ENCODE data around the gene ASPG. TPM values are rescaled to one million over a fixed set of nuclear protein-coding genes. Genes with fewer than 3 reads are reported as not detected.

ASPG gene
- total RNA-seq, 1 donor from 2014 or later: not detected

- no peak overlapping the region for H3K4me3 Mint-ChIP-seq
- H3K27me3 Mint-ChIP-seq: peaks cover 4% of the 10 kb centered on the region
- H3K9me3 Mint-ChIP-seq: no peaks in the 10 kb centered on the region
- intact Hi-C loops (cut with micrococcal nuclease): no loop called here
- H3K27ac Mint-ChIP-seq: no peak overlapping the region
- H3K36me3 Mint-ChIP-seq (ENCODE audit: low read depth): no peaks in the 10 kb centered on the region
- no peak for DNase-seq
- H3K4me1 Mint-ChIP-seq: peaks cover 9% of the 10 kb centered on the region
Observed at GRCh38 chr14:104081951-104082464, 3.5 kb upstream of the ASPG start.

DNA sequence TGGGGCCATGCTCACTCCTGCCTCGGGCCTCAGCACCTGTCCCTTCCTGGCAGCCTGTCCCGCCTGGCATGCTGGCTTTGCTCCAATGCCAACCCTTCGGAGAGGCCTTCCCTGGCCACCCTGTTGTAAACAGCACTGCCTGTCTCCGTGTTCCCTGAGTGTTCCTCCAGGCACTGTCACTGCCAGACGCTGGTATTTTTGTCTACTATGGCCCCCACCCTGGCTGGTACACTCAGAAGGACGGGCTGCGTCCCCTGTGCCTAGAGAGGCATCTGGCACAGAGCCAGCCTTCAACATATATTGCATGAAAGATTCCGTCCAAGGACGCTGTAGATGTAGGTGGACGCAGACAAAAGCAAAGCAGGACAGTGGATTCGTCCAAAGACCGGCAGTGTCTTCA is 2.7 kb upstream of the ASPG start:
- no peaks in the 10 kb centered on the region for H3K36me3 Mint-ChIP-seq (ENCODE audit: low read depth)
- H3K4me1 Mint-ChIP-seq: peaks cover 7% of the 10 kb centered on the region
- DNase-seq: no peak
- H3K4me3 Mint-ChIP-seq: no peak overlapping the region
- intact Hi-C loops (cut with micrococcal nuclease): no loop called here
- H3K9me3 Mint-ChIP-seq: no peaks in the 10 kb centered on the region
- H3K27ac Mint-ChIP-seq: no peak overlapping the region
- H3K27me3 Mint-ChIP-seq: peaks cover 4% of the 10 kb centered on the region

DNA sequence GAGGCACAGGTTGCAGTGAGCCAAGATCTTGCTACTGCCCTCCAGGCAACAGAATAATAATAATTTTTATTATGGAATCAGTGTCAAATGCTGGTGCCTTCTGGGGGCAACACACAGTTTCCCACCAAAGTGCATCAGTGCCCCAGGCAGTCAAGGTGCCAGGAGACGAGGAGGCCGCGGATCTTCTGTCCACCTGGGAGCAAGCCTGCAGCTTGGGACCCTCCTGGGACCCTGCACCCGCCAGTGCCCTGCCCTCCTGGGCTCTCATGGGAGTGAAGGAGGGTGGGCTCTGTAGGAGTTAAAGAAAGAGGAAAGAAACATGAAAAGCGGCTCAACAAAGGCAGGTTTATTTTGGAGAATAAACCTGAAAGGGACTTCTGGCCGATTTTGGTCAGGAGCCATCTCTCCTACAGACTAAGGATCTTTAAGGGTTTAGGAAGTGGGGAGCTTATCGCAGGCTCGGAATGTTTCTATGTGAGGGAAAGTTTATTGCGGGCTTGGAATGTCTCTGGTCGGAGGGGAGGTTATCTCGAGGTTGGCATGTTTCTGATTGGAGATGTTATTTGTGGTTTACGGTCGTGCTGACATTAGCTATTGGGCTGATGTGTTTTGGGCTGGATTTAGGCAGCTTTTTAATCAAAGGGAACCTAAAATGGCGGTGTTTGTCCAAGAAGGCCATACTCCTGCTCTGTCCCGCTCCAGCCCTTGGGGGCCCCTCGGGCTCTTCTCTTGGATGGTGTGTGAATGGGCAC is 1.1 kb upstream of the ASPG start:
- H3K9me3 Mint-ChIP-seq: no peaks in the 10 kb centered on the region
- no peaks in the 10 kb centered on the region for H3K36me3 Mint-ChIP-seq (ENCODE audit: low read depth)
- DNase-seq: no peak
- peaks cover 4% of the 10 kb centered on the region for H3K27me3 Mint-ChIP-seq
- no peak overlapping the region for H3K4me3 Mint-ChIP-seq
- H3K27ac Mint-ChIP-seq: no peak overlapping the region
- no peaks in the 10 kb centered on the region for H3K4me1 Mint-ChIP-seq
- intact Hi-C loops (cut with micrococcal nuclease): no loop called here

- Mint-ChIP-seq H3K4me3 (no peak overlapping the region), H3K27me3 (peaks cover 4% of the 10 kb centered on the region), H3K27ac (no peak overlapping the region), H3K9me3 (no peaks in the 10 kb centered on the region), H3K4me1 (no peaks in the 10 kb centered on the region), H3K36me3 (ENCODE audit: low read depth) (no peaks in the 10 kb centered on the region)
- intact Hi-C loops (cut with micrococcal nuclease): no loop called here
- no peak for DNase-seq
Observed at GRCh38 chr14:104085889-104086201, 345 bp downstream of the ASPG start.

- H3K36me3 Mint-ChIP-seq (ENCODE audit: low read depth): no peaks in the 10 kb centered on the region
- peaks cover 4% of the 10 kb centered on the region for H3K27me3 Mint-ChIP-seq
- no peak overlapping the region for H3K4me3 Mint-ChIP-seq
- no peaks in the 10 kb centered on the region for H3K4me1 Mint-ChIP-seq
- no peak for DNase-seq
- H3K9me3 Mint-ChIP-seq: no peaks in the 10 kb centered on the region
- no peak overlapping the region for H3K27ac Mint-ChIP-seq
- intact Hi-C loops (cut with micrococcal nuclease): no loop called here
Observed at GRCh38 chr14:104086210-104086660, 735 bp downstream of the ASPG start.

DNA sequence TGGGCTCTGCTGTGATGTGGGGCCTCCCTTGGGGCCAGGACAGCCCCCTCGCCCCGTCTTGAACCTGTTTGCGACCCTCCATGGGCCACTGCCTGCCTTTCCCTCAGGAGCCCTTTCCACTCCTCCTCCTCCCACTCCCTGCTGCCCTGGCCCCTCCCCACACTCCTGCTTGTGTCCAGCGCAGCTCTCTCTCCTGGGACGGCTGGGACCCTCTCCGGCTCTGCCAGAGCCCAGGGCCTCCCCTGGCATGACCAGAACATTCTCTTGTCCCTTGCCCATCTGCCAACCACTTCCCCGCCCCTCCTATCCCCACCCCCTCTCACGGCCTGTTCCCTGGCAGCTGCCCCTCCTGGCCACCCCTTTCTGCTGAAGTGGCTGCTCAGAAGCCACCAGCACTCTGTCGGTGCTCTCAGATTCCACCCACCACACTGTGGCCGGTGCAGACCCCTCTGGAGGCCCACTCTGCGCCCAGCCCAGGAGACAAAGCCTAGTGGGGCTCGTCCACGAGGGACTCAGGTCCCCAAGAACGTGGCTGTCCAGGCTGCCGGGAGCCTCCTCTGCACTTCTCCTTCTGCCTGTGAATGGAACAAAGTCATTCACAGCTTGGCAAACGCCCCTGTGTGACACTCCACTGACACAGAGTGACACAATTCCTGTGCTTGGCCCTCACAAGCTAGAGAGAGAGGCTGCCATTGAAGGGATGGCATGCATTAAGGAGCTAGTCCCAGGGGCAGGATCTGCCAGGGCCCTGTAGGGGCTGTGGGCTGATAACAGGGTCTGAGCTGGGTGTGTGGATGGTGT is 1.4 kb downstream of the ASPG start:
- H3K27me3 Mint-ChIP-seq: peaks cover 4% of the 10 kb centered on the region
- H3K27ac Mint-ChIP-seq: no peak overlapping the region
- intact Hi-C loops (cut with micrococcal nuclease): no loop called here
- H3K36me3 Mint-ChIP-seq (ENCODE audit: low read depth): no peaks in the 10 kb centered on the region
- H3K9me3 Mint-ChIP-seq: no peaks in the 10 kb centered on the region
- no peaks in the 10 kb centered on the region for H3K4me1 Mint-ChIP-seq
- no peak for DNase-seq
- H3K4me3 Mint-ChIP-seq: no peak overlapping the region

DNA sequence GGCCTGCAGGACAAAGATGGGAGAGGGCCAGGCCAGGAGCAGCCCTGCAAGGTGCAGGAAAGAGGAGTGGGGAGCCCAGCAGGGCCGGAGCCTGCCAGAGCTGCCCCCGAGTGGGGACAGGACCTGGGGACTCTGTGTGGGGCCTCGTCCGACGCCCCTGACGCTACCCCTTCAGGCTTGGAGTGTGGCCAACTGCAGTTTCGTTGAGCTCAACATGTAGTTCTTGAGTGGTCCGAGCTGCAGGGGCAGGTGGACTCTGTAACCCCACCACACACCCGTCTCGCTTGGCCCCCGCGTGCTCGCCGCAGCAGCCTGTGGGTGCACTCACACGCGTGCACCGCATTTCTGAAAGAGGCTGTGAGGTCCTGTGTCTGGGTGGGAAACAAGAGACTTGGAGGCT is 2.0 kb downstream of the ASPG start:
- H3K4me3 Mint-ChIP-seq: no peak overlapping the region
- intact Hi-C loops (cut with micrococcal nuclease): no loop called here
- no peaks in the 10 kb centered on the region for H3K36me3 Mint-ChIP-seq (ENCODE audit: low read depth)
- no peaks in the 10 kb centered on the region for H3K9me3 Mint-ChIP-seq
- peaks cover 4% of the 10 kb centered on the region for H3K27me3 Mint-ChIP-seq
- H3K27ac Mint-ChIP-seq: no peak overlapping the region
- H3K4me1 Mint-ChIP-seq: no peaks in the 10 kb centered on the region
- no peak for DNase-seq

- no peaks in the 10 kb centered on the region for H3K9me3 Mint-ChIP-seq
- no peaks in the 10 kb centered on the region for H3K36me3 Mint-ChIP-seq (ENCODE audit: low read depth)
- no peak for DNase-seq
- intact Hi-C loops (cut with micrococcal nuclease): no loop called here
- peaks cover 4% of the 10 kb centered on the region for H3K27me3 Mint-ChIP-seq
- no peak overlapping the region for H3K4me3 Mint-ChIP-seq
- H3K4me1 Mint-ChIP-seq: no peaks in the 10 kb centered on the region
- H3K27ac Mint-ChIP-seq: no peak overlapping the region
Observed at GRCh38 chr14:104087981-104088850, 2.7 kb downstream of the ASPG start.

- H3K36me3 Mint-ChIP-seq (ENCODE audit: low read depth): no peaks in the 10 kb centered on the region
- H3K27me3 Mint-ChIP-seq: no peaks in the 10 kb centered on the region
- H3K4me1 Mint-ChIP-seq: peaks cover 5% of the 10 kb centered on the region
- H3K4me3 Mint-ChIP-seq: no peak overlapping the region
- intact Hi-C loops (cut with micrococcal nuclease): no loop called here
- H3K9me3 Mint-ChIP-seq: no peaks in the 10 kb centered on the region
- no peak overlapping the region for H3K27ac Mint-ChIP-seq
- DNase-seq: no peak
Observed at GRCh38 chr14:104090071-104090748, 4.7 kb downstream of the ASPG start.

DNA sequence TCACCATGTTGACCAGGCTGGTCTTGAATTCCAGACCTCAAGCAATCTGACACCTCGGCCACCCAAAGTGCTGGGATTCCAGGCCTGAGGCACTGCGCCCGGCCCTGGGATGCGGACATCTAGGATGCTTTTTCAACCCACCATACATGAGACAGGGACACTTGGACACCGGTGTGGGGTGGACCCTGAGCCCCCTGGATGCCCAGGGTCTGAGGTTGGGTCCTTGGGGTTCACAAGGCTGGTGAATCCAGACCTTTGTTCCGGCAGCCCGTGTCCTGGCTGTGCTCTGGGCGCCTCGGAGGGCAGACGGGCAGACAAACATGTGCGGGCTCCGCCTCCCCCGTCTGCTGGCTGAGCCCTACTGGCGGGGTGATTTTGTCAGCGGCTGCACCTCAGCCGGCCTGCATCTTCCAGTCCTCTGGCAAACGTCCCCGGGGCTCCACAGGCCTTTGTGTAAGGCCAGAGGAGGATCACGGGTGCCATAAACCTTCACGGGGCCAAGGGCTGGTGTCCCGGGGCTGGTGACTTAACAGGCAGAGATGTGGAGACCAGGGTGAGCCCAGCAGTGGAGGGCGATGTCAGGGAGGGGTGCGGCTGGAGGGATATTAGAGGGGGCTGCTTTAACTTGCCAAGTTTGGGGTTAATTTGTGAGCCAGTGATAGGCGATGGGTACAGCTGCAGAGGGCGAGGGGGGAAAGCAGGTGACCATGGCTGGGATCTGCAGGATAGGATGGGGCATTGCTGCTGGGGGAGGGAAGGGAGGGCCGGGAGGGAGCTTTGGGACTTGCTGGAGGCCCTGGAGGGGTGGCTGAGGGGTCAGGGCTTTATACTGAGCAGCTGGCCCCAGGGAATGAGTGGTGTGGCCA is 5.8 kb downstream of the ASPG start:
- no peak for DNase-seq
- no peak overlapping the region for H3K4me3 Mint-ChIP-seq
- no peaks in the 10 kb centered on the region for H3K9me3 Mint-ChIP-seq
- intact Hi-C loops (cut with micrococcal nuclease): no loop called here
- H3K36me3 Mint-ChIP-seq (ENCODE audit: low read depth): no peaks in the 10 kb centered on the region
- H3K27ac Mint-ChIP-seq: no peak overlapping the region
- H3K27me3 Mint-ChIP-seq: no peaks in the 10 kb centered on the region
- H3K4me1 Mint-ChIP-seq: peaks cover 5% of the 10 kb centered on the region

DNA sequence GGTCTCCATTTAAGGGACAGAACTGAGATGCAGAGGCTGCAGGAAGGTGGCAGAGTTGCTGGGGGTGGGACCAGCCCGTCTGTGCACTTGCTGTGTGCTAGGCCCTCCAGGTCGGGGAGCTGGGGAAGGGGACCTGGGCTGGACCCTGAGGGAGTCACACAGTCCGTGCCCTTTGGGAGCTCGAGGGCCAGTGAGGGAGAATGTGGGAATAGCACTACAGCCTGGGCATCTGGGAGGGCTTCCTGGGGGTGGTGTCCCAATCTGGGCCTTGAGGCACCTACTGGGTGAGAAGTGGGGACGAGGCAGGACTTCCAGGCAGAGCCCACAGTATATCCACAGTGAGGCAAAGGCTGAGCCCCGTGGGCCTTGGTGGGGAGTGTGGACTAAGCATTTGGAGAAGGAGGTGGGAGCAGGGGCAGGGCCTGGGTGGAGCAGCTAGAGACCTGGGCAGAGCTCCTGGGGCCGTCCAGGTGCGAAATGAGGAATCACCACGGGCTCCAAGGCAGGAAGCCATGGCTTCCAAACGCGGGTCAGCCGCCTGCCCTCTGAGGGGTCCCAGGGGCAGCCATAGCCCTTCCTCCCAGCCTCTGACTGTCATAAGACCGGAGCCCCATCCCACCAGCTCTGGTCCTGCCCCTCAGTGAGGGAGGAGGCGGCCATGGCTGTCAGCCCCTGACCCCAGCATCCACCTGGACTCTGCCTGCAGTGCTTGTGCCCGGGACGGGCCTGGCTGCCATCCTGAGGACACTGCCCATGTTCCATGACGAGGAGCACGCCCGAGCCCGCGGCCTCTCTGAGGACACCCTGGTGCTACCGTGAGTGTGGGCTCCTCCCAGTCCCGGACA is 6.6 kb downstream of the ASPG start:
- H3K27ac Mint-ChIP-seq: no peak overlapping the region
- DNase-seq: no peak
- no peaks in the 10 kb centered on the region for H3K27me3 Mint-ChIP-seq
- H3K4me1 Mint-ChIP-seq: peaks cover 5% of the 10 kb centered on the region
- no peak overlapping the region for H3K4me3 Mint-ChIP-seq
- intact Hi-C loops (cut with micrococcal nuclease): no loop called here
- H3K36me3 Mint-ChIP-seq (ENCODE audit: low read depth): no peaks in the 10 kb centered on the region
- H3K9me3 Mint-ChIP-seq: no peaks in the 10 kb centered on the region

- intact Hi-C loops (cut with micrococcal nuclease): no loop called here
- Mint-ChIP-seq H3K4me1 (peaks cover 5% of the 10 kb centered on the region), H3K36me3 (ENCODE audit: low read depth) (no peaks in the 10 kb centered on the region), H3K9me3 (no peaks in the 10 kb centered on the region), H3K27ac (no peak overlapping the region), H3K4me3 (no peak overlapping the region), H3K27me3 (no peaks in the 10 kb centered on the region)
- DNase-seq: no peak
Observed at GRCh38 chr14:104092931-104093365, 7.4 kb downstream of the ASPG start.
